Loucy (cell line): ENCODE data around the gene CXCL3.
A peak's percentile ranks its signal among the peaks of the same experiment; 100 is the strongest.

ENCODE experiments used
- H2AFZ ChIP-seq: fragments of 200-600 bp; sonication (generic); 2 replicates; pipeline ENCODE4 v1.6.0; 2016; ENCODE audit warnings: antibody characterized with exemption, mild to moderate bottlenecking, low read length, moderate library complexity
- H3F3A ChIP-seq: fragments of 200-600 bp; 2 replicates; pipeline ENCODE4 v1.6.0; 2016; ENCODE audit warnings: antibody characterized with exemption, low read depth, mild to moderate bottlenecking
- H3K27me3 ChIP-seq: fragments of 200-600 bp; sonication (generic); 2 replicates; pipeline ENCODE4 v1.6.1; 2014; ENCODE audit warnings: low read length, mild to moderate bottlenecking; ENCODE audit not compliant: insufficient read depth, poor library complexity, severe bottlenecking
- H3K36me3 ChIP-seq: fragments of 200-600 bp; sonication (generic); 2 replicates; pipeline ENCODE4 v1.6.1; 2016; ENCODE audit warnings: low read length; ENCODE audit not compliant: insufficient read depth
- H3K4me1 ChIP-seq: fragments of 200-600 bp; sonication (generic); 2 replicates; pipeline ENCODE4 v1.5.1; 2014; ENCODE audit warnings: low read length, mild to moderate bottlenecking; ENCODE audit not compliant: insufficient read depth, poor library complexity, severe bottlenecking
- H3K4me2 ChIP-seq: fragments of 200-600 bp; sonication (generic); 2 replicates; pipeline ENCODE4 v1.6.0; 2014; ENCODE audit warnings: antibody characterized with exemption, low read length, low read depth, mild to moderate bottlenecking; ENCODE audit not compliant: poor library complexity, severe bottlenecking
- H3K4me3 ChIP-seq: fragments of 200-600 bp; sonication (generic); 2 replicates; pipeline ENCODE4 v1.5.1; 2014; ENCODE audit warnings: low read length, mild to moderate bottlenecking, mixed read lengths; ENCODE audit not compliant: poor library complexity, severe bottlenecking
- H3K79me2 ChIP-seq: fragments of 200-600 bp; sonication (generic); 2 replicates; pipeline ENCODE4 v1.6.1; 2014; ENCODE audit warnings: low read length; ENCODE audit not compliant: insufficient read depth
- H3K9ac ChIP-seq: fragments of 200-600 bp; sonication (generic); 2 replicates; pipeline ENCODE4 v1.6.0; 2014; ENCODE audit warnings: mild to moderate bottlenecking, low read depth, low read length, moderate library complexity; ENCODE audit not compliant: poor library complexity, severe bottlenecking
- H3K9me2 ChIP-seq: fragments of 200-600 bp; sonication (generic); replicated peaks from 2 replicates; pipeline ENCODE4 v1.6.1; 2016; ENCODE audit warnings: low read depth, low read length, mixed read lengths
- H3K9me3 ChIP-seq: fragments of 200-600 bp; sonication (generic); 2 replicates; pipeline ENCODE4 v1.6.1; 2014; ENCODE audit warnings: mild to moderate bottlenecking, antibody characterized with exemption, low read length, low read depth; ENCODE audit not compliant: insufficient read depth
- H4K20me1 ChIP-seq: fragments of 200-600 bp; sonication (generic); 2 replicates; pipeline ENCODE4 v1.6.0; 2014; ENCODE audit warnings: antibody characterized with exemption, low read length, mild to moderate bottlenecking; ENCODE audit not compliant: insufficient read depth, poor library complexity, severe bottlenecking
- EZH2phosphoT487 ChIP-seq: fragments of 200-600 bp; IDR thresholded peaks from 2 replicates; pipeline ENCODE4 v1.6.1; 2018; ENCODE audit warnings: antibody characterized with exemption, mild to moderate bottlenecking, moderate library complexity, borderline replicate concordance
- TF ChIP-seq, protein P1 (sequence below): fragments of 200-600 bp; sonication (generic); conservative IDR thresholded peaks from 2 replicates; pipeline ENCODE4 v1.5.1; 2014; ENCODE audit warnings: mild to moderate bottlenecking, antibody characterized with exemption, low read length

The CXCL3 gene

DNA sequence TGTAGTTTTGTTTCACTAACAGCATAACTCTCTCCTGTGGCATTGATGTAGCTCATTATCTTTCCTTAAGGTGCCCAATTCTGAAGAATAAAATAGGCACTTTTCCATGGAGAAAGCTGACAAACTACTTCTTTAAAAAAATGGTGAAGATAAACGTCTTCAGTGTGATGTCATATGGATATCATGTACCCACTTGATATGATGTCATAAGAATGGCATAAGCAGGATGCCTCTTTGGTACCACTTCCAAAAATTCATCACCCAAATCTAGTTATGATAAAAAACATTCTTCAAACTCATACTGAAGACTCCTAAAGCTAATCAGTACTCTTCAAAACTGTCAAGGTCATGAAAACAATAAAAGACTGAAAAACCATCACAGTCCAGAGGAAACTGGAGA lies 2.9 kb upstream of the CXCL3 start:
- TF ChIP-seq, protein P1, sequence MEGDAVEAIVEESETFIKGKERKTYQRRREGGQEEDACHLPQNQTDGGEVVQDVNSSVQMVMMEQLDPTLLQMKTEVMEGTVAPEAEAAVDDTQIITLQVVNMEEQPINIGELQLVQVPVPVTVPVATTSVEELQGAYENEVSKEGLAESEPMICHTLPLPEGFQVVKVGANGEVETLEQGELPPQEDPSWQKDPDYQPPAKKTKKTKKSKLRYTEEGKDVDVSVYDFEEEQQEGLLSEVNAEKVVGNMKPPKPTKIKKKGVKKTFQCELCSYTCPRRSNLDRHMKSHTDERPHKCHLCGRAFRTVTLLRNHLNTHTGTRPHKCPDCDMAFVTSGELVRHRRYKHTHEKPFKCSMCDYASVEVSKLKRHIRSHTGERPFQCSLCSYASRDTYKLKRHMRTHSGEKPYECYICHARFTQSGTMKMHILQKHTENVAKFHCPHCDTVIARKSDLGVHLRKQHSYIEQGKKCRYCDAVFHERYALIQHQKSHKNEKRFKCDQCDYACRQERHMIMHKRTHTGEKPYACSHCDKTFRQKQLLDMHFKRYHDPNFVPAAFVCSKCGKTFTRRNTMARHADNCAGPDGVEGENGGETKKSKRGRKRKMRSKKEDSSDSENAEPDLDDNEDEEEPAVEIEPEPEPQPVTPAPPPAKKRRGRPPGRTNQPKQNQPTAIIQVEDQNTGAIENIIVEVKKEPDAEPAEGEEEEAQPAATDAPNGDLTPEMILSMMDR, result no peak
- TF ChIP-seq EZH2phosphoT487, result no peak
- no peak overlapping the region for H3K4me3 ChIP-seq

DNA sequence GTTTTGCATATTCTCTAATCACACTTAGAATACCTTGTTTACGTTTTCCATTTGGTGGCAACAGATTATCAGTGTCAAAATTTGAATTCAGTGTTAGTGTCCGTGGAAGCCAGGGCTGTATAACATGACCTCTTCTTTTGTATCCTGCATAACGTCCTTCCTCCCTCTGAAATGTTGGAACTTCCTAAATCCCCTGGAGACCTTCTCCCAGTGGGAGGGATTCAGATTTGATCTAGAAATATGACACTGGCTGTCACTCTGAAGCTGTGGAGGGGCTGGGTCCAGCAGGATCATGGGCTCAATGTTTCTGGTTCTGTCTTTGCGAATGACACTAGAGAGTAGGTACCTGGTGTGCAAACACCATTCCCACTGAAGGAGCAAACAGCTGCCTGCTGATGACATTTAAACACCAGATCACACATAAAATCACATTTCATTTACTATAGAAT lies 850 bp upstream of the CXCL3 start:
- no peaks in the 10 kb centered on the region for H3K9me2 ChIP-seq
- peaks cover 25% of the 10 kb centered on the region for H3K4me1 ChIP-seq
- H4K20me1 ChIP-seq, result no peaks in the 10 kb centered on the region
- TF ChIP-seq, protein P1, result no peak
- no peak for TF ChIP-seq EZH2phosphoT487
- H3F3A ChIP-seq, result no peaks in the 10 kb centered on the region
- no peaks in the 10 kb centered on the region for H3K9me3 ChIP-seq
- H3K4me3 ChIP-seq, result peak overlapping the region; percentile 87
- peak overlapping the region; percentile 97 for H2AFZ ChIP-seq
- peak overlapping the region; percentile 68 for H3K4me2 ChIP-seq
- no peaks in the 10 kb centered on the region for H3K27me3 ChIP-seq
- 0 out of 2 replicates have a peak, but pooled peaks cover 3% of the 10 kb centered on the region for H3K79me2 ChIP-seq
- H3K9ac ChIP-seq, result peak overlapping the region; percentile 82
- no peaks in the 10 kb centered on the region for H3K36me3 ChIP-seq

More for the DNA sequence above, 2.9 kb upstream of the CXCL3 start:
- no peaks in the 10 kb centered on the region for H3K36me3 ChIP-seq
- peaks cover 24% of the 10 kb centered on the region for H3K4me1 ChIP-seq
- no peak overlapping the region for H3K4me2 ChIP-seq
- no peaks in the 10 kb centered on the region for H3K9me2 ChIP-seq
- H3F3A ChIP-seq, result no peaks in the 10 kb centered on the region
- H3K27me3 ChIP-seq, result no peaks in the 10 kb centered on the region
- no peak overlapping the region for H3K9ac ChIP-seq
- H3K9me3 ChIP-seq, result no peaks in the 10 kb centered on the region
- H4K20me1 ChIP-seq, result no peaks in the 10 kb centered on the region
- H2AFZ ChIP-seq, result no peak overlapping the region
- H3K79me2 ChIP-seq, result 0 out of 2 replicates have a peak, but pooled peaks cover 3% of the 10 kb centered on the region

DNA sequence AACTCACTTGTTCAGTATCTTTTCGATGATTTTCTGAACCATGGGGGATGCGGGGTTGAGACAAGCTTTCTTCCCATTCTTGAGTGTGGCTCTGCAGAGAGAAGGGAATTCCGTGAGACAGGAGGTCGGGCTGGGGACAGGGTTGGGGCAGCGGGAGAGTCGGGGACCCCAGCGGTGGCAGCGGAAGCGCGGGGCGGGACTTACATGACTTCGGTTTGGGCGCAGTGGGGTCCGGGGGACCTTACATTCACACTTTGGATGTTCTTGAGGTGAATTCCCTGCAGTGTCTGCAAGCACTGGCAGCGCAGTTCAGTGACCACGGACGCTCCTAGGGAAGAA lies 434 bp downstream of the CXCL3 start:
- Histone ChIP-seq H3K9me2 (no peaks in the 10 kb centered on the region), H3F3A (no peaks in the 10 kb centered on the region), H3K27me3 (no peaks in the 10 kb centered on the region), H4K20me1 (no peaks in the 10 kb centered on the region), H3K9me3 (no peaks in the 10 kb centered on the region), H3K9ac (peak overlapping the region; percentile 82), H3K36me3 (no peaks in the 10 kb centered on the region), H3K4me1 (peaks cover 29% of the 10 kb centered on the region), H3K4me2 (peak overlapping the region; percentile 68), H3K4me3 (peak overlapping the region; percentile 87), H3K79me2 (0 out of 2 replicates have a peak, but pooled peaks cover 3% of the 10 kb centered on the region), H2AFZ (peak overlapping the region; percentile 94)
- TF ChIP-seq EZH2phosphoT487, result no peak
- TF ChIP-seq, protein P1, result no peak
